Neural progenitor cell (in vitro differentiated cells): ENCODE results near the gene ACTR3. TPM values are rescaled to one million over a fixed set of nuclear protein-coding genes. Genes with fewer than 3 reads are reported as not detected.

Experiments used
- DNase-seq: peaks from one replicate; pipeline ENCODE4 v3.0.0-alpha.2; 2016; ENCODE audit warnings: low spot score
- H2AFZ ChIP-seq: fragments of 200-600 bp; sonication (generic); replicated peaks from 2 replicates; pipeline ENCODE4 v1.6.1; 2016; ENCODE audit warnings: antibody characterized with exemption
- H3F3A ChIP-seq: fragments of 200-600 bp; sonication (generic); 2 replicates; pipeline ENCODE4 v1.6.1; 2016; ENCODE audit warnings: antibody characterized with exemption, low read depth
- H3K27ac ChIP-seq: fragments of 200-600 bp; sonication (generic); 2 replicates; pipeline ENCODE4 v1.5.1; 2016; ENCODE audit warnings: mild to moderate bottlenecking
- H3K27me3 ChIP-seq: fragments of 200-600 bp; sonication (generic); 2 replicates; pipeline ENCODE4 v1.6.1; 2016; ENCODE audit warnings: mild to moderate bottlenecking, moderate library complexity
- H3K36me3 ChIP-seq: fragments of 200-600 bp; sonication (generic); 2 replicates; pipeline ENCODE4 v1.5.1; 2016
- H3K4me1 ChIP-seq: fragments of 200-600 bp; sonication (generic); 2 replicates; pipeline ENCODE4 v1.6.1; 2016; ENCODE audit warnings: mixed run types
- H3K4me2 ChIP-seq: fragments of 200-600 bp; sonication (generic); 2 replicates; pipeline ENCODE4 v1.6.1; 2016
- H3K4me3 ChIP-seq: fragments of 200-600 bp; sonication (generic); 2 replicates; pipeline ENCODE4 v1.5.1; 2016
- H3K79me2 ChIP-seq: fragments of 200-600 bp; sonication (generic); 2 replicates; pipeline ENCODE4 v1.6.1; 2016; ENCODE audit warnings: low read depth
- H3K9ac ChIP-seq: fragments of 200-600 bp; sonication (generic); 2 replicates; pipeline ENCODE4 v1.6.1; 2016
- H3K9me3 ChIP-seq: fragments of 200-600 bp; sonication (generic); 2 replicates; pipeline ENCODE4 v1.5.1; 2016; ENCODE audit warnings: low read depth
- H4K20me1 ChIP-seq: fragments of 200-600 bp; sonication (generic); 2 replicates; pipeline ENCODE4 v1.6.1; 2016; ENCODE audit warnings: low read depth
- H3K27ac Mint-ChIP-seq: 3 replicates; pipeline ENCODE4 v1.8.0; 2021; ENCODE audit warnings: mixed read lengths
- H3K27me3 Mint-ChIP-seq: 2 replicates; pipeline ENCODE4 v1.8.0; 2022; ENCODE audit warnings: low read depth, mild to moderate bottlenecking, inconsistent platforms, moderate library complexity, mixed read lengths; ENCODE audit not compliant: insufficient read depth
- H3K36me3 Mint-ChIP-seq: 3 replicates; pipeline ENCODE4 v1.8.0; 2021; ENCODE audit warnings: mixed read lengths
- H3K4me1 Mint-ChIP-seq: 3 replicates; pipeline ENCODE4 v1.8.0; 2021; ENCODE audit warnings: mixed read lengths
- H3K4me3 Mint-ChIP-seq: 3 replicates; pipeline ENCODE4 v1.8.0; 2021; ENCODE audit warnings: mild to moderate bottlenecking, moderate library complexity, mixed read lengths
- H3K9me3 Mint-ChIP-seq: 3 replicates; pipeline ENCODE4 v1.8.0; 2020; ENCODE audit warnings: mixed read lengths
- CTCF ChIP-seq: fragments of 200-600 bp; sonication (generic); IDR thresholded peaks from 2 replicates; pipeline ENCODE4 v1.5.1; 2017; ENCODE audit warnings: antibody characterized with exemption, mild to moderate bottlenecking
- EZH2 ChIP-seq: fragments of 200-600 bp; sonication (generic); IDR thresholded peaks from 2 replicates; pipeline ENCODE4 v1.6.1; 2017; ENCODE audit warnings: antibody characterized with exemption, mild to moderate bottlenecking, moderate library complexity
- EZH2phosphoT487 ChIP-seq: fragments of 200-600 bp; sonication (generic); IDR thresholded peaks from 2 replicates; pipeline ENCODE4 v1.6.1; 2017; ENCODE audit warnings: antibody characterized with exemption
- total RNA-seq: library from RNA; depleted of rRNA; stranded (reverse); fragments of >200 nt; gene quantifications from 2 replicates; pipeline ENCODE4 v1.2.3, GENCODE V29; 2015; ENCODE audit warnings: low replicate concordance

ACTR3 gene
- total RNA-seq, 1 donor from 2014 or later: 175 TPM

GRCh38 chr2:113922335-113922734 lies 32.4 kb downstream of the ACTR3 start:
- H3K4me3 ChIP-seq: no peak overlapping the region
- peaks cover 8% of the 10 kb centered on the region for H3K36me3 ChIP-seq
- peaks cover 52% of the 10 kb centered on the region for H3K79me2 ChIP-seq
- no peaks in the 10 kb centered on the region for H4K20me1 ChIP-seq
- Mint-ChIP-seq H3K4me3 (no peak overlapping the region), H3K4me1 (no peaks in the 10 kb centered on the region), H3K27ac (no peak overlapping the region), H3K9me3 (peaks cover 3% of the 10 kb centered on the region), H3K36me3 (peaks cover 35% of the 10 kb centered on the region), H3K27me3 (no peaks in the 10 kb centered on the region)
- no peaks in the 10 kb centered on the region for H3F3A ChIP-seq
- no peak for TF ChIP-seq EZH2phosphoT487
- no peak for TF ChIP-seq EZH2
- no peak for TF ChIP-seq CTCF
- no peak overlapping the region for H3K27ac ChIP-seq
- DNase-seq: no peak
- no peaks in the 10 kb centered on the region for H3K27me3 ChIP-seq
- H3K9ac ChIP-seq: no peak overlapping the region
- H3K9me3 ChIP-seq: no peaks in the 10 kb centered on the region
- H2AFZ ChIP-seq: no peak overlapping the region
- H3K4me2 ChIP-seq: no peak overlapping the region
- no peaks in the 10 kb centered on the region for H3K4me1 ChIP-seq

- peaks cover 3% of the 10 kb centered on the region for H3K9me3 Mint-ChIP-seq
- H3K27ac Mint-ChIP-seq: no peak overlapping the region
- H3K27ac ChIP-seq: no peak overlapping the region
- peaks cover 51% of the 10 kb centered on the region for H3K79me2 ChIP-seq
- peaks cover 31% of the 10 kb centered on the region for H3K36me3 Mint-ChIP-seq
- no peaks in the 10 kb centered on the region for H3F3A ChIP-seq
- H3K4me3 Mint-ChIP-seq: no peak overlapping the region
- H2AFZ ChIP-seq: no peak overlapping the region
- no peak overlapping the region for H3K9ac ChIP-seq
- H3K9me3 ChIP-seq: no peaks in the 10 kb centered on the region
- no peak for DNase-seq
- no peak overlapping the region for H3K4me3 ChIP-seq
- H3K4me1 ChIP-seq: no peaks in the 10 kb centered on the region
- no peaks in the 10 kb centered on the region for H3K4me1 Mint-ChIP-seq
- H3K27me3 Mint-ChIP-seq: no peaks in the 10 kb centered on the region
- no peak overlapping the region for H3K4me2 ChIP-seq
- no peak for TF ChIP-seq CTCF
- TF ChIP-seq EZH2phosphoT487: no peak
- no peaks in the 10 kb centered on the region for H3K27me3 ChIP-seq
- no peaks in the 10 kb centered on the region for H4K20me1 ChIP-seq
- H3K36me3 ChIP-seq: peaks cover 8% of the 10 kb centered on the region
These were observed 32.9 kb downstream of the ACTR3 start for GRCh38 chr2:113922784-113923183.

- no peaks in the 10 kb centered on the region for H4K20me1 ChIP-seq
- no peaks in the 10 kb centered on the region for H3F3A ChIP-seq
- Mint-ChIP-seq H3K4me3 (no peak overlapping the region), H3K4me1 (no peaks in the 10 kb centered on the region), H3K27me3 (no peaks in the 10 kb centered on the region), H3K9me3 (no peaks in the 10 kb centered on the region), H3K36me3 (peaks cover 27% of the 10 kb centered on the region), H3K27ac (no peak overlapping the region)
- no peak overlapping the region for H2AFZ ChIP-seq
- H3K4me1 ChIP-seq: no peaks in the 10 kb centered on the region
- peaks cover 34% of the 10 kb centered on the region for H3K79me2 ChIP-seq
- no peak overlapping the region for H3K4me3 ChIP-seq
- no peak overlapping the region for H3K27ac ChIP-seq
- H3K27me3 ChIP-seq: no peaks in the 10 kb centered on the region
- no peak overlapping the region for H3K9ac ChIP-seq
- H3K9me3 ChIP-seq: no peaks in the 10 kb centered on the region
- DNase-seq: no peak
- no peaks in the 10 kb centered on the region for H3K36me3 ChIP-seq
- H3K4me2 ChIP-seq: no peak overlapping the region
- TF ChIP-seq EZH2: no peak
- no peak for TF ChIP-seq EZH2phosphoT487
- TF ChIP-seq CTCF: no peak
These were observed 36.0 kb downstream of the ACTR3 start for GRCh38 chr2:113925884-113926283.

- H3K27ac Mint-ChIP-seq: no peak overlapping the region
- H3K4me3 ChIP-seq: no peak overlapping the region
- H3K9ac ChIP-seq: no peak overlapping the region
- DNase-seq: no peak
- no peaks in the 10 kb centered on the region for H3K36me3 ChIP-seq
- H4K20me1 ChIP-seq: no peaks in the 10 kb centered on the region
- no peak overlapping the region for H3K27ac ChIP-seq
- TF ChIP-seq CTCF (no peak), EZH2 (no peak), EZH2phosphoT487 (no peak)
- H3K36me3 Mint-ChIP-seq: peaks cover 25% of the 10 kb centered on the region
- H3K4me3 Mint-ChIP-seq: no peak overlapping the region
- H3K4me1 ChIP-seq: no peaks in the 10 kb centered on the region
- H2AFZ ChIP-seq: no peak overlapping the region
- no peaks in the 10 kb centered on the region for H3K9me3 ChIP-seq
- no peaks in the 10 kb centered on the region for H3K9me3 Mint-ChIP-seq
- no peaks in the 10 kb centered on the region for H3K27me3 ChIP-seq
- H3F3A ChIP-seq: no peaks in the 10 kb centered on the region
- peaks cover 29% of the 10 kb centered on the region for H3K79me2 ChIP-seq
- no peaks in the 10 kb centered on the region for H3K27me3 Mint-ChIP-seq
- no peak overlapping the region for H3K4me2 ChIP-seq
- no peaks in the 10 kb centered on the region for H3K4me1 Mint-ChIP-seq
These were observed 36.4 kb downstream of the ACTR3 start for GRCh38 chr2:113926314-113926713.
